ENCODE results near the gene IL17RC.

IL17RC gene

GRCh38 chr3:9888540-9888939 lies 28.4 kb upstream of the IL17RC start:
- Histone ChIP-seq H3K27me3 (ENCODE audit: control insufficient read depth, low read length) (no peaks in the 10 kb centered on the region), H3K36me3 (ENCODE audit: control insufficient read depth, low read length) (peaks cover 29% of the 10 kb centered on the region), H4K20me1 (ENCODE audit: control insufficient read depth, insufficient read depth, low read depth, low read length) (peaks cover 10% of the 10 kb centered on the region; the same call in 1 of the 2 replicates), H3K9me3 (ENCODE audit: control insufficient read depth, insufficient read depth, low read length) (no peaks in the 10 kb centered on the region), H3K4me3 (ENCODE audit: low read length) (no peak overlapping the region), H3K4me1 (ENCODE audit: control insufficient read depth, low read length) (peaks cover 18% of the 10 kb centered on the region), H3F3A (ENCODE audit: control insufficient read depth, insufficient read depth) (0 out of 2 replicates have a peak, but pooled peaks cover 4% of the 10 kb centered on the region), H3K9me2 (replicated peaks; ENCODE audit: control insufficient read depth, low read length) (no peaks in the 10 kb centered on the region), H3K79me2 (ENCODE audit: control insufficient read depth, low read length) (peaks cover 32% of the 10 kb centered on the region), H3K4me2 (ENCODE audit: low read length) (no peak overlapping the region), H3K27ac (ENCODE audit: low read depth, low read length) (no peak overlapping the region)
- TF ChIP-seq, protein P1, sequence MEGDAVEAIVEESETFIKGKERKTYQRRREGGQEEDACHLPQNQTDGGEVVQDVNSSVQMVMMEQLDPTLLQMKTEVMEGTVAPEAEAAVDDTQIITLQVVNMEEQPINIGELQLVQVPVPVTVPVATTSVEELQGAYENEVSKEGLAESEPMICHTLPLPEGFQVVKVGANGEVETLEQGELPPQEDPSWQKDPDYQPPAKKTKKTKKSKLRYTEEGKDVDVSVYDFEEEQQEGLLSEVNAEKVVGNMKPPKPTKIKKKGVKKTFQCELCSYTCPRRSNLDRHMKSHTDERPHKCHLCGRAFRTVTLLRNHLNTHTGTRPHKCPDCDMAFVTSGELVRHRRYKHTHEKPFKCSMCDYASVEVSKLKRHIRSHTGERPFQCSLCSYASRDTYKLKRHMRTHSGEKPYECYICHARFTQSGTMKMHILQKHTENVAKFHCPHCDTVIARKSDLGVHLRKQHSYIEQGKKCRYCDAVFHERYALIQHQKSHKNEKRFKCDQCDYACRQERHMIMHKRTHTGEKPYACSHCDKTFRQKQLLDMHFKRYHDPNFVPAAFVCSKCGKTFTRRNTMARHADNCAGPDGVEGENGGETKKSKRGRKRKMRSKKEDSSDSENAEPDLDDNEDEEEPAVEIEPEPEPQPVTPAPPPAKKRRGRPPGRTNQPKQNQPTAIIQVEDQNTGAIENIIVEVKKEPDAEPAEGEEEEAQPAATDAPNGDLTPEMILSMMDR (IDR thresholded peaks at IDR 0.05; ENCODE audit: low read depth, low read length, poor library complexity, severe bottlenecking) = no peak
- no peak for TF ChIP-seq EZH2phosphoT487 (IDR thresholded peaks at IDR 0.05; ENCODE audit: borderline replicate concordance, low read length)

- Histone ChIP-seq H3K4me1 (ENCODE audit: control insufficient read depth, low read length) (peaks cover 25% of the 10 kb centered on the region), H3K27ac (ENCODE audit: low read depth, low read length) (no peak overlapping the region), H3K4me3 (ENCODE audit: low read length) (no peak overlapping the region)
Measured at GRCh38 chr3:9889405-9889804, 27.5 kb upstream of the IL17RC start.

GRCh38 chr3:9890249-9891071 lies 26.4 kb upstream of the IL17RC start, which contains the start of gene JAGN1:
Gene JAGN1, plus strand, starts transcription at chr3:9890610. Its CDS starts 113 bp downstream, at chr3:9890723.
- no peaks in the 10 kb centered on the region for H3K9me2 ChIP-seq (replicated peaks; ENCODE audit: control insufficient read depth, low read length)
- peak within 1 kb of the TSS; percentile 52 for H3K27ac ChIP-seq (ENCODE audit: low read depth, low read length)
- H3K9me3 ChIP-seq (ENCODE audit: control insufficient read depth, insufficient read depth, low read length) = no peaks in the 10 kb centered on the region
- no peak for TF ChIP-seq EZH2phosphoT487 (IDR thresholded peaks at IDR 0.05; ENCODE audit: borderline replicate concordance, low read length)
- TF ChIP-seq, protein P1 (IDR thresholded peaks at IDR 0.05; ENCODE audit: low read depth, low read length, poor library complexity, severe bottlenecking) = no peak
- peaks cover 30% of the 10 kb centered on the region for H3K4me1 ChIP-seq (ENCODE audit: control insufficient read depth, low read length)
- peaks cover 43% of the 10 kb centered on the region for H3K36me3 ChIP-seq (ENCODE audit: control insufficient read depth, low read length)
- peak within 1 kb of the TSS; percentile 88 for H3K4me2 ChIP-seq (ENCODE audit: low read length)
- H3F3A ChIP-seq (ENCODE audit: control insufficient read depth, insufficient read depth) = peaks cover 12% of the 10 kb centered on the region; the same call in 1 of the 2 replicates
- peak within 1 kb of the TSS; percentile 95 for H3K4me3 ChIP-seq (ENCODE audit: low read length)
- no peaks in the 10 kb centered on the region for H3K27me3 ChIP-seq (ENCODE audit: control insufficient read depth, low read length)
- H3K79me2 ChIP-seq (ENCODE audit: control insufficient read depth, low read length) = peaks cover 44% of the 10 kb centered on the region
- peaks cover 13% of the 10 kb centered on the region; the same call in 1 of the 2 replicates for H4K20me1 ChIP-seq (ENCODE audit: control insufficient read depth, insufficient read depth, low read depth, low read length)

More at GRCh38 chr3:9889405-9889804, 27.5 kb upstream of the IL17RC start:
- H3F3A ChIP-seq (ENCODE audit: control insufficient read depth, insufficient read depth) = peaks cover 9% of the 10 kb centered on the region; the same call in 1 of the 2 replicates
- no peaks in the 10 kb centered on the region for H3K9me2 ChIP-seq (replicated peaks; ENCODE audit: control insufficient read depth, low read length)
- H4K20me1 ChIP-seq (ENCODE audit: control insufficient read depth, insufficient read depth, low read depth, low read length) = peaks cover 13% of the 10 kb centered on the region; the same call in 1 of the 2 replicates
- H3K4me2 ChIP-seq (ENCODE audit: low read length) = no peak overlapping the region
- H3K79me2 ChIP-seq (ENCODE audit: control insufficient read depth, low read length) = peaks cover 40% of the 10 kb centered on the region
- TF ChIP-seq, protein P1 (IDR thresholded peaks at IDR 0.05; ENCODE audit: low read depth, low read length, poor library complexity, severe bottlenecking) = no peak
- no peak for TF ChIP-seq EZH2phosphoT487 (IDR thresholded peaks at IDR 0.05; ENCODE audit: borderline replicate concordance, low read length)
- no peaks in the 10 kb centered on the region for H3K9me3 ChIP-seq (ENCODE audit: control insufficient read depth, insufficient read depth, low read length)
- H3K36me3 ChIP-seq (ENCODE audit: control insufficient read depth, low read length) = peaks cover 38% of the 10 kb centered on the region
- H3K27me3 ChIP-seq (ENCODE audit: control insufficient read depth, low read length) = no peaks in the 10 kb centered on the region
